ENCODE data around the gene NRG2. TPM values are rescaled to one million over a fixed set of nuclear protein-coding genes. Genes with fewer than 3 reads are reported as not detected.

The NRG2 gene
- total and polyA plus RNA-seq, 11 donors: 0.72 to 4.8 (median 3.4) TPM

- Histone ChIP-seq H3K36me3 (no peaks in the 10 kb centered on the region), H3K4me3 (peak overlapping the region in 2 of 12 donors; percentile 2 to 10), H3K9me3 (no peaks in the 10 kb centered on the region), H3K4me1 (peaks cover 0 to 3% (median 0%) of the 10 kb centered on the region in 12 donors), H3K27me3 (peaks cover 0 to 4% (median 0%) of the 10 kb centered on the region in 9 donors), H3K27ac (no peak overlapping the region)
- WGBS, 4 donors: 8 to 11% (median 9%) methylated on average over 4 of the region's 4 CpGs
- DNase-seq (no peak), ATAC-seq (no peak)
- intact Hi-C loops (cut with DNase I): loop anchor here in 9 of 10 donors (1.0 to 10.0 kb wide), 9 partner anchors 69 to 282 kb away; partner anchors contain the start of gene HBEGF (in 1 of the 9)
- TF ChIP-seq CTCF (IDR thresholded peaks at IDR 0.05) (peak; percentile 47 to 83 (median 74)), POLR2A (IDR thresholded peaks at IDR 0.05) (no peak)
Observed at GRCh38 chr5:140073296-140073695, 30.2 kb upstream of the NRG2 start.

GRCh38 chr5:140072812-140073211 lies 29.7 kb upstream of the NRG2 start:
- Histone ChIP-seq H3K27ac (no peak overlapping the region), H3K4me1 (peaks cover 0 to 3% (median 0%) of the 10 kb centered on the region in 12 donors), H3K27me3 (peaks cover 0 to 4% (median 0%) of the 10 kb centered on the region in 9 donors), H3K4me3 (peak overlapping the region in 2 of 12 donors; percentile 2 to 10), H3K9me3 (no peaks in the 10 kb centered on the region), H3K36me3 (no peaks in the 10 kb centered on the region)
- intact Hi-C loops (cut with DNase I): loop anchor here in 9 of 10 donors (1.0 to 10.0 kb wide), 10 partner anchors 69 to 282 kb away; partner anchors contain the start of gene HBEGF (in 1 of the 9)
- WGBS, 4 donors: 41 to 50% (median 45%) methylated on average over 10 of the region's 10 CpGs
- no peak for TF ChIP-seq CTCF (IDR thresholded peaks at IDR 0.05)
- TF ChIP-seq POLR2A (IDR thresholded peaks at IDR 0.05): no peak
- no peak for DNase-seq
- ATAC-seq: no peak

- no peak for ATAC-seq
- DNase-seq: no peak
- H3K27ac ChIP-seq: no peak overlapping the region
- WGBS, 4 donors: 75 to 94% (median 83%) methylated on average over 1 of the region's 1 CpG
- TF ChIP-seq CTCF (IDR thresholded peaks at IDR 0.05) (no peak), POLR2A (IDR thresholded peaks at IDR 0.05) (no peak)
- no peaks in the 10 kb centered on the region for H3K9me3 ChIP-seq
- H3K36me3 ChIP-seq: no peaks in the 10 kb centered on the region
- H3K4me3 ChIP-seq: no peak overlapping the region
- H3K4me1 ChIP-seq: no peaks in the 10 kb centered on the region
- intact Hi-C loops (cut with DNase I): no loop called here
- H3K27me3 ChIP-seq: peaks cover 0 to 18% (median 0%) of the 10 kb centered on the region in 9 donors
Observed at GRCh38 chr5:140060816-140061215, 17.7 kb upstream of the NRG2 start.

- WGBS, 4 donors: 81 to 90% (median 86%) methylated on average over 5 of the region's 5 CpGs
- no peak for DNase-seq
Observed at GRCh38 chr5:140058212-140058932, 15.3 kb upstream of the NRG2 start.

More at GRCh38 chr5:140058212-140058932, 15.3 kb upstream of the NRG2 start:
- H3K27me3 ChIP-seq: peaks cover 0 to 14% (median 0%) of the 10 kb centered on the region in 9 donors
- no peaks in the 10 kb centered on the region for H3K9me3 ChIP-seq
- TF ChIP-seq CTCF (IDR thresholded peaks at IDR 0.05) (no peak), POLR2A (IDR thresholded peaks at IDR 0.05) (no peak)
- peaks cover 0 to 18% (median 5%) of the 10 kb centered on the region in 12 donors for H3K4me1 ChIP-seq
- H3K27ac ChIP-seq: no peak overlapping the region
- H3K36me3 ChIP-seq: no peaks in the 10 kb centered on the region
- intact Hi-C loops (cut with DNase I): loop anchor here in 1 of 10 donors (10.0 kb wide), 1 partner anchor 274 kb away; no protein-coding TSS in a partner anchor
- H3K4me3 ChIP-seq: no peak overlapping the region
- no peak for ATAC-seq
